HG03066 (cell line): ENCODE measurements around the gene KLHL28.

Experiments
- ATAC-seq: cut with Tn5 transposase; IDR thresholded peaks from one replicate; pipeline ENCODE4 v1.9.1; 2021; ENCODE audit warnings: low read depth; ENCODE audit not compliant: unreplicated experiment

The KLHL28 gene

GRCh38 chr14:44961151-44961553 is 595 bp downstream of the KLHL28 start:
- peak; percentile 21 for ATAC-seq

- no peak for ATAC-seq
These were observed 1.1 kb downstream of the KLHL28 start for GRCh38 chr14:44960646-44961045.

- ATAC-seq = no peak
These were observed 1.6 kb downstream of the KLHL28 start for GRCh38 chr14:44960146-44960545.

GRCh38 chr14:44959538-44959937 is 2.2 kb downstream of the KLHL28 start:
- ATAC-seq = no peak

GRCh38 chr14:44956866-44957265 is 4.9 kb downstream of the KLHL28 start:
- no peak for ATAC-seq

- ATAC-seq = no peak
These were observed 6.2 kb downstream of the KLHL28 start for GRCh38 chr14:44955528-44955927.

GRCh38 chr14:44954750-44955149 is 7.0 kb downstream of the KLHL28 start:
- no peak for ATAC-seq

- no peak for ATAC-seq
These were observed 9.2 kb downstream of the KLHL28 start for GRCh38 chr14:44952391-44953110.

GRCh38 chr14:44951051-44951450 is 10.7 kb downstream of the KLHL28 start:
- ATAC-seq = no peak

GRCh38 chr14:44945264-44945663 is 16.5 kb downstream of the KLHL28 start:
- no peak for ATAC-seq

- ATAC-seq = no peak
These were observed 17.6 kb downstream of the KLHL28 start for GRCh38 chr14:44944107-44944506.

- no peak for ATAC-seq
These were observed 19.3 kb downstream of the KLHL28 start for GRCh38 chr14:44942436-44942835.

- no peak for ATAC-seq
These were observed 20.2 kb downstream of the KLHL28 start for GRCh38 chr14:44941591-44941990.

GRCh38 chr14:44940944-44941343 is 20.8 kb downstream of the KLHL28 start:
- ATAC-seq = no peak

- ATAC-seq = no peak
These were observed 21.5 kb downstream of the KLHL28 start for GRCh38 chr14:44940211-44940610.

GRCh38 chr14:44937547-44937946 is 24.2 kb downstream of the KLHL28 start:
- no peak for ATAC-seq

- no peak for ATAC-seq
These were observed 26.6 kb downstream of the KLHL28 start for GRCh38 chr14:44935155-44935554.

GRCh38 chr14:44928793-44929192 is 33.0 kb downstream of the KLHL28 start:
- no peak for ATAC-seq

GRCh38 chr14:44914849-44915248 is 46.9 kb downstream of the KLHL28 start:
- no peak for ATAC-seq

- ATAC-seq = no peak
These were observed 49.5 kb downstream of the KLHL28 start for GRCh38 chr14:44912041-44912869.

GRCh38 chr14:44910821-44911220 is 50.9 kb downstream of the KLHL28 start:
- ATAC-seq = no peak

- ATAC-seq = no peak
These were observed 60.1 kb downstream of the KLHL28 start for GRCh38 chr14:44901696-44902095.
